ENCODE results near the gene MPC1L.
"Not testable (repeated sequence)": the region's sequence is repeated elsewhere in the genome, so short reads cannot be mapped to it uniquely, and the experiment has no call there.

Gene MPC1L

DNA sequence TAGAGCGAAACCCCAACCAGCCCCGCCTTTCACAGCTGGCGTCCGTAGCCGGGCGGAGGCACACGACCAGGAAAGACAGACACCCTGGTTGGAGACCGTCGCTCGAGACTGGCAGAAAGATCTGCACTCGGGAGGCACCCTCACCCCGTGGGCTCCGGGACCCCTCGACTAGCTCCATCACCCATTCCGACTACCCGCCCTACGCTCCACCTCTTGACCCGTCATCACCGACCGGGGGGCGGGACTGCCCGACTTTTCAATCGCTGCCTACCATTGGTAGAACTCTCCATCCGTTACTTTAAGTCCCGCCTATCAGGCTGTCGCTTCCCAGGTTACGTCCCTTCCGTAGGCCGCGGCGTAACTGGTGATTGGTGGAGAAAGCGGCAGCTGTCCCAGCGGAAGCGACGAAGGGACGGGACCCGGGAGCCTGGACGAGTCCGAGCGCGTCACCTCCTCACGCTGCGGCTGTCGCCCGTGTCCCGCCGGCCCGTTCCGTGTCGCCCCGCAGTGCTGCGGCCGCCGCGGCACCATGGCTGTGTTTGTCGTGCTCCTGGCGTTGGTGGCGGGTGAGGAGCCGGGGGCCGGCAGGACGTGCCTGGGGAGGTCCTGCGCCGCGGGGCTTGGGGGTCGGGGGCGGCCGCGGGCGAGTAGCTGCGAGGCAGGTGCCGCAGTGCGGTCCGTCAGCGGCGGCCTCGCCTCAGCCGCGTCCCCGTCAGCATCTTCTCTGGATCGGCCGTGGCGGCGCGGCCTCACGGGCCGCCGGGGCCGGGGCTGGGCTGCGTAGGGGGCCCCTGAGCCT, 42.5 kb upstream of the MPC1L start, which contains the start of gene ATP6AP2:
Gene ATP6AP2 (plus strand): TSS at position 434 of the 799 bp plus-strand sequence. CDS start 96 bp downstream, at position 530.
- TF ChIP-seq, protein P1, sequence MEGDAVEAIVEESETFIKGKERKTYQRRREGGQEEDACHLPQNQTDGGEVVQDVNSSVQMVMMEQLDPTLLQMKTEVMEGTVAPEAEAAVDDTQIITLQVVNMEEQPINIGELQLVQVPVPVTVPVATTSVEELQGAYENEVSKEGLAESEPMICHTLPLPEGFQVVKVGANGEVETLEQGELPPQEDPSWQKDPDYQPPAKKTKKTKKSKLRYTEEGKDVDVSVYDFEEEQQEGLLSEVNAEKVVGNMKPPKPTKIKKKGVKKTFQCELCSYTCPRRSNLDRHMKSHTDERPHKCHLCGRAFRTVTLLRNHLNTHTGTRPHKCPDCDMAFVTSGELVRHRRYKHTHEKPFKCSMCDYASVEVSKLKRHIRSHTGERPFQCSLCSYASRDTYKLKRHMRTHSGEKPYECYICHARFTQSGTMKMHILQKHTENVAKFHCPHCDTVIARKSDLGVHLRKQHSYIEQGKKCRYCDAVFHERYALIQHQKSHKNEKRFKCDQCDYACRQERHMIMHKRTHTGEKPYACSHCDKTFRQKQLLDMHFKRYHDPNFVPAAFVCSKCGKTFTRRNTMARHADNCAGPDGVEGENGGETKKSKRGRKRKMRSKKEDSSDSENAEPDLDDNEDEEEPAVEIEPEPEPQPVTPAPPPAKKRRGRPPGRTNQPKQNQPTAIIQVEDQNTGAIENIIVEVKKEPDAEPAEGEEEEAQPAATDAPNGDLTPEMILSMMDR (IDR thresholded peaks at IDR 0.05; ENCODE audit: extremely low read depth, missing control alignments) = no peak
- DNase-seq (ENCODE audit: low spot score) = peak; percentile 89

DNA sequence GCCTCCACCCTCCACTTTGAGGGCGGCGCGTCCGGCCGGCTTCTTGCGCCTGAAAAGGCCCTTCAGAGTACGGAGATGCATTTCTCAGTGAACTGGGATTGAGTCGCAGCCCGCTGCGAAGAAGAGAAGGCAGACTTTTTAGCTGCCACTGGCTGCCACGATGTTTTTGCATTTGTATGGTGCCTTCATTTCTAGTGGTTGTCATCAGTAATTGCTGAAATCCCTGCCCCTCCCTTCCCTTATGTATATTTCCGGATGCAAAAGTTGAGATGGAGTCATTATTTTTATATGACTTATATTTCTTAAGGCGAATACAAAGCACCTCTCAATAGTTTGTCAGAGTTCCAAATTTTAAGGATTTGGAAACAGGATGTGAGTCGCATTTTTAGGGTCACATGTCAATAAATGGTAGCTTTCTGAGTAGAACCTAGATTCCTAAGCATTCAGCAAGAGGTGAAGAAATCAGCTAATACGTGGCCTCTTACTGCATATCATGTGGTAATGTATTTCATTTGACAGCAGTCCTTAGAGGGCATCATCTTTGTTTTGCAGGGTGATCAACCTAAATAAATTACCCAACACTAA, 41.8 kb upstream of the MPC1L start:
- no peak for DNase-seq (ENCODE audit: low spot score)
- TF ChIP-seq, protein P1 (IDR thresholded peaks at IDR 0.05; ENCODE audit: extremely low read depth, missing control alignments) = no peak

DNA sequence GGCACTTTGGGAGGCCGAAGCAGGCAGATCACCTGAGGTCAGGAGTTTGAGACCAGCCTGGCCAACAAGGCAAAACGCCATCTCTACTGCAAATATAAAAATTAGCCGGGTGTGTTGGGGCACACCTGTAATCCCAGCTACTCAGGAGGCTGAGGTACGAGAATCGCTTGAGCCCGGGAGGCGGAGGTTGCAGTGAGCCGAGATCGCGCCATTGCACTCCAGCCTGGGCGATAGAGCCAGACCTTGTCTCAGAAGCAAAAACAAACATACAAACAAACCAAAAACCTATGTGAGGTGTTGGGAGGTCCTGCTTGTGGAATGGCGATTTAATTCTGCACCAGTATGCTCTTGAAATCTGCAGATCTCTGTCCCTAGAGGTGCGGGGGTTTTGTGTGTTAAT, 41.0 kb upstream of the MPC1L start:
- not testable (repeated sequence) for DNase-seq (ENCODE audit: low spot score)

DNA sequence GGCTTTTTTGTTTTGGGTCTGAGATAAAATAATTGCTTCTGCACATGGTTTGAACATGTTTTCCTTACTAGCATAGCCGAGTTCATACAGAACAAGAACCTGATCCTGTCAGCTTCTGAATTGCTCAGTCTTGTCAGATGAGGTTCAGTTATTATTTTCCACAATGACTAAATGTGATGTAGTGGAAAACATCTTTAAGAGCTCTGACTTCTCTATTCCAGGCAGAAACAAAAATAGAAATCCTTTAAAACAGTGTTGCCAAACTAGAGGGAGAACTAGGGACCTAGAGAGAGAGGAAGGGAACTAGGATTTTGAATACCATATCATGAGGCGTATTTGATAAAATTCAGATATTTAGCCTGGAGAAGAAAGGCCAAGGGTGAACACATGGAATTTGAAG, 40.4 kb upstream of the MPC1L start:
- TF ChIP-seq, protein P1 (IDR thresholded peaks at IDR 0.05; ENCODE audit: extremely low read depth, missing control alignments) = no peak
- DNase-seq (ENCODE audit: low spot score) = no peak

GRCh38 chrX:40587623-40588022, 35.6 kb upstream of the MPC1L start:
- not testable (repeated sequence) for DNase-seq (ENCODE audit: low spot score)

GRCh38 chrX:40589616-40590321, 33.5 kb upstream of the MPC1L start:
- not testable (repeated sequence) for DNase-seq (ENCODE audit: low spot score)

DNA sequence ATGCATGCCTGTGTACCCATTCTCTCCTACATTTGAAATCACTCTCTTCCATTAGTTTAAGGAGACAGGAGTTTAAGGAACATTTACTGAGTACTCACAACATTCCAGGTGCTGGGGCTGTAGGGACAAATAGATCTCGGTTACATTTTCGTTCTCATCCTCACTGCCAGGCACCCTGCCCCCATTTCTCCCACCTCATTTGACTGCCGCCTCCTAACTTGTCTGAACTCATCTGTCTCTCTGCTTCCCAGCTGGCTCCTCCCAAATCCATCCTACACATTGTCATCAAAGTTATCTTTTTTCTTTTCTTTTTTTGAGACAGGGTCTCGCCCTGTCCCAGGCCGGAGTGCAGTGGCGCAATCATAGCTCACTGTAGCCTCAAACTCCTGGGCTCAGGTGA, 19.8 kb upstream of the MPC1L start:
- TF ChIP-seq, protein P1 (IDR thresholded peaks at IDR 0.05; ENCODE audit: extremely low read depth, missing control alignments) = no peak
- no peak for DNase-seq (ENCODE audit: low spot score)

GRCh38 chrX:40607381-40607780, 15.8 kb upstream of the MPC1L start:
- DNase-seq (ENCODE audit: low spot score) = no peak
- TF ChIP-seq, protein P1 (IDR thresholded peaks at IDR 0.05; ENCODE audit: extremely low read depth, missing control alignments) = no peak
